ENCODE measurements around the gene GPR85.

Gene GPR85

GRCh38 chr7:113092762-113093161, 6.1 kb upstream of the GPR85 start:
- H2BK5ac ChIP-seq (ENCODE audit: low read length) = no peak overlapping the region
- no peaks in the 10 kb centered on the region for H3K27me3 ChIP-seq (ENCODE audit: insufficient read depth, low read length, poor library complexity)
- H3K9ac ChIP-seq (ENCODE audit: low read length) = no peak overlapping the region
- no peak overlapping the region for H2BK15ac ChIP-seq (replicated peaks; ENCODE audit: low read depth)
- H3K56ac ChIP-seq (ENCODE audit: low read length) = no peak overlapping the region
- H3K18ac ChIP-seq (ENCODE audit: low read length) = no peak overlapping the region
- no peak overlapping the region for H4K8ac ChIP-seq (ENCODE audit: low read depth, low read length)
- no peak overlapping the region for H3K4me3 ChIP-seq (ENCODE audit: low read length)
- H4K5ac ChIP-seq (ENCODE audit: low read length) = no peak overlapping the region
- WGBS (ENCODE audit: extremely low coverage, insufficient coverage, low lambda C conversion rate) = no CpG with 5 or more reads among the region's 1 CpG
- no peak overlapping the region for H2BK120ac ChIP-seq (ENCODE audit: low read depth, low read length)
- no peaks in the 10 kb centered on the region for H3K4me1 ChIP-seq (ENCODE audit: control insufficient read depth, low read depth, low read length)
- H3K4ac ChIP-seq (ENCODE audit: low read depth, low read length) = no peak overlapping the region
- DNase-seq = no peak
- no peak overlapping the region for H3K4me2 ChIP-seq (ENCODE audit: low read length)
- H2AK5ac ChIP-seq (ENCODE audit: low read length) = no peak overlapping the region
- no peaks in the 10 kb centered on the region for H3K79me1 ChIP-seq (ENCODE audit: low read length)
- H3K79me2 ChIP-seq (ENCODE audit: control insufficient read depth, insufficient read depth, low read length) = no peaks in the 10 kb centered on the region
- H3K36me3 ChIP-seq (ENCODE audit: control insufficient read depth, insufficient read depth, low read length) = no peaks in the 10 kb centered on the region
- H3K23ac ChIP-seq (ENCODE audit: low read length) = no peak overlapping the region
- no peak overlapping the region for H3K27ac ChIP-seq (ENCODE audit: low read depth, low read length)

- peak; percentile 76 for DNase-seq
- H3K9ac ChIP-seq (ENCODE audit: low read length) = peak overlapping the region; percentile 3
- H2BK5ac ChIP-seq (ENCODE audit: low read length) = no peak overlapping the region
- H3K4ac ChIP-seq (ENCODE audit: low read depth, low read length) = no peak overlapping the region
- H3K4me1 ChIP-seq (ENCODE audit: control insufficient read depth, low read depth, low read length) = peaks cover 2% of the 10 kb centered on the region
- peak overlapping the region; percentile 10 for H3K4me2 ChIP-seq (ENCODE audit: low read length)
- no peak overlapping the region for H3K27ac ChIP-seq (ENCODE audit: low read depth, low read length)
- H3K18ac ChIP-seq (ENCODE audit: low read length) = no peak overlapping the region
- H2BK120ac ChIP-seq (ENCODE audit: low read depth, low read length) = no peak overlapping the region
- H3K79me2 ChIP-seq (ENCODE audit: control insufficient read depth, insufficient read depth, low read length) = no peaks in the 10 kb centered on the region
- H2AK5ac ChIP-seq (ENCODE audit: low read length) = no peak overlapping the region
- H4K8ac ChIP-seq (ENCODE audit: low read depth, low read length) = no peak overlapping the region
- H2BK15ac ChIP-seq (replicated peaks; ENCODE audit: low read depth) = no peak overlapping the region
- H3K36me3 ChIP-seq (ENCODE audit: control insufficient read depth, insufficient read depth, low read length) = no peaks in the 10 kb centered on the region
- WGBS (ENCODE audit: extremely low coverage, insufficient coverage, low lambda C conversion rate) = no CpG with 5 or more reads among the region's 15 CpGs
- H3K56ac ChIP-seq (ENCODE audit: low read length) = peak overlapping the region; percentile 22
- no peaks in the 10 kb centered on the region for H3K27me3 ChIP-seq (ENCODE audit: insufficient read depth, low read length, poor library complexity)
- H3K79me1 ChIP-seq (ENCODE audit: low read length) = no peaks in the 10 kb centered on the region
- H4K5ac ChIP-seq (ENCODE audit: low read length) = no peak overlapping the region
- no peak overlapping the region for H3K23ac ChIP-seq (ENCODE audit: low read length)
- no peak overlapping the region for H3K4me3 ChIP-seq (ENCODE audit: low read length)
Measured at GRCh38 chr7:113087071-113087998, 708 bp upstream of the GPR85 start.

- no peak overlapping the region for H3K4me2 ChIP-seq (ENCODE audit: low read length)
- H3K79me1 ChIP-seq (ENCODE audit: low read length) = no peaks in the 10 kb centered on the region
- H3K79me2 ChIP-seq (ENCODE audit: control insufficient read depth, insufficient read depth, low read length) = no peaks in the 10 kb centered on the region
- no peak overlapping the region for H2AK5ac ChIP-seq (ENCODE audit: low read length)
- no peak overlapping the region for H3K4ac ChIP-seq (ENCODE audit: low read depth, low read length)
- WGBS (ENCODE audit: extremely low coverage, insufficient coverage, low lambda C conversion rate) = no CpG with 5 or more reads among the region's 16 CpGs
- H3K23ac ChIP-seq (ENCODE audit: low read length) = no peak overlapping the region
- no peak overlapping the region for H2BK120ac ChIP-seq (ENCODE audit: low read depth, low read length)
- no peak overlapping the region for H4K8ac ChIP-seq (ENCODE audit: low read depth, low read length)
- H3K36me3 ChIP-seq (ENCODE audit: control insufficient read depth, insufficient read depth, low read length) = no peaks in the 10 kb centered on the region
- H3K4me3 ChIP-seq (ENCODE audit: low read length) = no peak overlapping the region
- H3K4me1 ChIP-seq (ENCODE audit: control insufficient read depth, low read depth, low read length) = peaks cover 2% of the 10 kb centered on the region
- H3K56ac ChIP-seq (ENCODE audit: low read length) = peak overlapping the region; percentile 3
- no peaks in the 10 kb centered on the region for H3K27me3 ChIP-seq (ENCODE audit: insufficient read depth, low read length, poor library complexity)
- H4K5ac ChIP-seq (ENCODE audit: low read length) = no peak overlapping the region
- H2BK5ac ChIP-seq (ENCODE audit: low read length) = no peak overlapping the region
- no peak overlapping the region for H3K27ac ChIP-seq (ENCODE audit: low read depth, low read length)
- H2BK15ac ChIP-seq (replicated peaks; ENCODE audit: low read depth) = no peak overlapping the region
- H3K9ac ChIP-seq (ENCODE audit: low read length) = no peak overlapping the region
- no peak overlapping the region for H3K18ac ChIP-seq (ENCODE audit: low read length)
- peak; percentile 13 for DNase-seq
Measured at GRCh38 chr7:113085781-113086390, 741 bp downstream of the GPR85 start.

- no peak overlapping the region for H2BK120ac ChIP-seq (ENCODE audit: low read depth, low read length)
- no peak for DNase-seq
- H3K4me2 ChIP-seq (ENCODE audit: low read length) = no peak overlapping the region
- H4K8ac ChIP-seq (ENCODE audit: low read depth, low read length) = no peak overlapping the region
- no peak overlapping the region for H3K56ac ChIP-seq (ENCODE audit: low read length)
- peaks cover 3% of the 10 kb centered on the region for H3K27me3 ChIP-seq (ENCODE audit: insufficient read depth, low read length, poor library complexity)
- H4K5ac ChIP-seq (ENCODE audit: low read length) = no peak overlapping the region
- H3K36me3 ChIP-seq (ENCODE audit: control insufficient read depth, insufficient read depth, low read length) = no peaks in the 10 kb centered on the region
- H2BK5ac ChIP-seq (ENCODE audit: low read length) = no peak overlapping the region
- no peaks in the 10 kb centered on the region for H3K79me1 ChIP-seq (ENCODE audit: low read length)
- no peak overlapping the region for H2AK5ac ChIP-seq (ENCODE audit: low read length)
- peaks cover 2% of the 10 kb centered on the region for H3K4me1 ChIP-seq (ENCODE audit: control insufficient read depth, low read depth, low read length)
- H3K4ac ChIP-seq (ENCODE audit: low read depth, low read length) = no peak overlapping the region
- no peak overlapping the region for H3K4me3 ChIP-seq (ENCODE audit: low read length)
- H3K23ac ChIP-seq (ENCODE audit: low read length) = no peak overlapping the region
- no peak overlapping the region for H2BK15ac ChIP-seq (replicated peaks; ENCODE audit: low read depth)
- no peak overlapping the region for H3K9ac ChIP-seq (ENCODE audit: low read length)
- H3K18ac ChIP-seq (ENCODE audit: low read length) = no peak overlapping the region
- no peaks in the 10 kb centered on the region for H3K79me2 ChIP-seq (ENCODE audit: control insufficient read depth, insufficient read depth, low read length)
- H3K27ac ChIP-seq (ENCODE audit: low read depth, low read length) = no peak overlapping the region
- no CpG with 5 or more reads among the region's 4 CpGs for WGBS (ENCODE audit: extremely low coverage, insufficient coverage, low lambda C conversion rate)
Measured at GRCh38 chr7:113084496-113085172, 2.0 kb downstream of the GPR85 start.

GRCh38 chr7:113083816-113084495, 2.7 kb downstream of the GPR85 start:
- WGBS (ENCODE audit: extremely low coverage, insufficient coverage, low lambda C conversion rate) = no CpG with 5 or more reads among the region's 10 CpGs
- Histone ChIP-seq H3K4me2 (ENCODE audit: low read length) (no peak overlapping the region), H3K56ac (ENCODE audit: low read length) (no peak overlapping the region), H3K9ac (ENCODE audit: low read length) (no peak overlapping the region), H3K4me3 (ENCODE audit: low read length) (no peak overlapping the region), H3K79me2 (ENCODE audit: control insufficient read depth, insufficient read depth, low read length) (no peaks in the 10 kb centered on the region), H4K8ac (ENCODE audit: low read depth, low read length) (no peak overlapping the region), H3K4me1 (ENCODE audit: control insufficient read depth, low read depth, low read length) (peaks cover 2% of the 10 kb centered on the region), H3K79me1 (ENCODE audit: low read length) (no peaks in the 10 kb centered on the region), H3K27me3 (ENCODE audit: insufficient read depth, low read length, poor library complexity) (peaks cover 4% of the 10 kb centered on the region), H2BK120ac (ENCODE audit: low read depth, low read length) (no peak overlapping the region), H3K4ac (ENCODE audit: low read depth, low read length) (no peak overlapping the region), H3K36me3 (ENCODE audit: control insufficient read depth, insufficient read depth, low read length) (no peaks in the 10 kb centered on the region), H3K23ac (ENCODE audit: low read length) (no peak overlapping the region), H2AK5ac (ENCODE audit: low read length) (no peak overlapping the region), H2BK5ac (ENCODE audit: low read length) (no peak overlapping the region), H3K27ac (ENCODE audit: low read depth, low read length) (no peak overlapping the region), H4K5ac (ENCODE audit: low read length) (no peak overlapping the region), H2BK15ac (replicated peaks; ENCODE audit: low read depth) (no peak overlapping the region), H3K18ac (ENCODE audit: low read length) (no peak overlapping the region)
- no peak for DNase-seq
